DND-41 (cell line): Measurements from ENCODE around the gene TUBGCP3.

Experiments used
- EZH2 ChIP-seq: IDR thresholded peaks from 3 replicates; pipeline ENCODE4 v1.6.1; 2012; ENCODE audit warnings: borderline replicate concordance, low read depth, mild to moderate bottlenecking, moderate library complexity, low read length, inconsistent platforms; ENCODE audit not compliant: severe bottlenecking
- TF ChIP-seq, protein P1 (sequence below): IDR thresholded peaks from 2 replicates; pipeline ENCODE4 v1.5.1; 2012; ENCODE audit warnings: borderline replicate concordance, low read length, moderate library complexity, mild to moderate bottlenecking; ENCODE audit not compliant: poor library complexity, severe bottlenecking; ENCODE audit errors: extremely low read depth

- TF ChIP-seq, protein P1, sequence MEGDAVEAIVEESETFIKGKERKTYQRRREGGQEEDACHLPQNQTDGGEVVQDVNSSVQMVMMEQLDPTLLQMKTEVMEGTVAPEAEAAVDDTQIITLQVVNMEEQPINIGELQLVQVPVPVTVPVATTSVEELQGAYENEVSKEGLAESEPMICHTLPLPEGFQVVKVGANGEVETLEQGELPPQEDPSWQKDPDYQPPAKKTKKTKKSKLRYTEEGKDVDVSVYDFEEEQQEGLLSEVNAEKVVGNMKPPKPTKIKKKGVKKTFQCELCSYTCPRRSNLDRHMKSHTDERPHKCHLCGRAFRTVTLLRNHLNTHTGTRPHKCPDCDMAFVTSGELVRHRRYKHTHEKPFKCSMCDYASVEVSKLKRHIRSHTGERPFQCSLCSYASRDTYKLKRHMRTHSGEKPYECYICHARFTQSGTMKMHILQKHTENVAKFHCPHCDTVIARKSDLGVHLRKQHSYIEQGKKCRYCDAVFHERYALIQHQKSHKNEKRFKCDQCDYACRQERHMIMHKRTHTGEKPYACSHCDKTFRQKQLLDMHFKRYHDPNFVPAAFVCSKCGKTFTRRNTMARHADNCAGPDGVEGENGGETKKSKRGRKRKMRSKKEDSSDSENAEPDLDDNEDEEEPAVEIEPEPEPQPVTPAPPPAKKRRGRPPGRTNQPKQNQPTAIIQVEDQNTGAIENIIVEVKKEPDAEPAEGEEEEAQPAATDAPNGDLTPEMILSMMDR: no peak
- TF ChIP-seq EZH2: no peak
These were observed 68.4 kb downstream of the TUBGCP3 start for GRCh38 chr13:112519517-112520060.
